AG04449 (cell line): ENCODE results near the gene FGD2.

Source experiments
- CTCF ChIA-PET: fragments of 350-600 bp; formaldehyde crosslinking; extraction: SDS; loops from one replicate; lab custom pipeline; 2021; ENCODE audit warnings: antibody characterized with exemption; lab: Yijun Ruan, JAX
- POLR2A ChIA-PET: fragments of 400-600, 350-600 bp; formaldehyde crosslinking; extraction: SDS; loops from one replicate; lab custom pipeline; 2020; ENCODE audit warnings: antibody characterized with exemption, inconsistent platforms; lab: Yijun Ruan, JAX
- DNase-seq: peaks from one replicate; pipeline ENCODE4 v3.0.0-alpha.2; 2010; ENCODE audit warnings: low read depth, low spot score
- H3K4me3 ChIP-seq: 2 replicates; pipeline ENCODE4 v1.5.1; 2011; ENCODE audit warnings: low read depth, mild to moderate bottlenecking, control low read depth, low read length
- TF ChIP-seq, protein P1 (sequence below): IDR thresholded peaks from one replicate; pipeline ENCODE4 v1.5.1; 2011; ENCODE audit warnings: mild to moderate bottlenecking, moderate library complexity, low read length, control low read depth, inconsistent platforms; ENCODE audit not compliant: insufficient read depth; ENCODE audit errors: missing control alignments

The FGD2 gene

DNA sequence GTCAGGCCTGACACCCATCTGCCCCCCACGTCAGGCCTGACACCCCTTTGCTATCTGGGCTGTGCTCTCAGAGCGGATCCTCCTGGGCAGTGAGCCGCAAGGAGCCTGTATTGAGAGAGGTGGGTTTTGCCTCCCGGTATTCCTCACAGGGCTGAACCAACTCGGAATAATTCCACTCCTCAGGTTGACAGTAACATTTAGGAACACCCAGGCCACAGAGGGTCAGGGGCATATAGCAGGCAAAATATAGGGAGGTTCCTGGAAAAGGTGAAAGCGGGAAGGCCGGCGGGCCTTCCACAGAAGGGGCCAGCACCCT lies 6.8 kb upstream of the FGD2 start:
- ChIA-PET CTCF (interaction anchor here (1.0 to 1.1 kb wide), 2 partner anchors 19 to 239 kb away, joined by 3 read pairs; no protein-coding TSS in a partner anchor), POLR2A (no interaction called here)
- no peak overlapping the region for H3K4me3 ChIP-seq
- TF ChIP-seq, protein P1, sequence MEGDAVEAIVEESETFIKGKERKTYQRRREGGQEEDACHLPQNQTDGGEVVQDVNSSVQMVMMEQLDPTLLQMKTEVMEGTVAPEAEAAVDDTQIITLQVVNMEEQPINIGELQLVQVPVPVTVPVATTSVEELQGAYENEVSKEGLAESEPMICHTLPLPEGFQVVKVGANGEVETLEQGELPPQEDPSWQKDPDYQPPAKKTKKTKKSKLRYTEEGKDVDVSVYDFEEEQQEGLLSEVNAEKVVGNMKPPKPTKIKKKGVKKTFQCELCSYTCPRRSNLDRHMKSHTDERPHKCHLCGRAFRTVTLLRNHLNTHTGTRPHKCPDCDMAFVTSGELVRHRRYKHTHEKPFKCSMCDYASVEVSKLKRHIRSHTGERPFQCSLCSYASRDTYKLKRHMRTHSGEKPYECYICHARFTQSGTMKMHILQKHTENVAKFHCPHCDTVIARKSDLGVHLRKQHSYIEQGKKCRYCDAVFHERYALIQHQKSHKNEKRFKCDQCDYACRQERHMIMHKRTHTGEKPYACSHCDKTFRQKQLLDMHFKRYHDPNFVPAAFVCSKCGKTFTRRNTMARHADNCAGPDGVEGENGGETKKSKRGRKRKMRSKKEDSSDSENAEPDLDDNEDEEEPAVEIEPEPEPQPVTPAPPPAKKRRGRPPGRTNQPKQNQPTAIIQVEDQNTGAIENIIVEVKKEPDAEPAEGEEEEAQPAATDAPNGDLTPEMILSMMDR, result no peak
- no peak for DNase-seq

DNA sequence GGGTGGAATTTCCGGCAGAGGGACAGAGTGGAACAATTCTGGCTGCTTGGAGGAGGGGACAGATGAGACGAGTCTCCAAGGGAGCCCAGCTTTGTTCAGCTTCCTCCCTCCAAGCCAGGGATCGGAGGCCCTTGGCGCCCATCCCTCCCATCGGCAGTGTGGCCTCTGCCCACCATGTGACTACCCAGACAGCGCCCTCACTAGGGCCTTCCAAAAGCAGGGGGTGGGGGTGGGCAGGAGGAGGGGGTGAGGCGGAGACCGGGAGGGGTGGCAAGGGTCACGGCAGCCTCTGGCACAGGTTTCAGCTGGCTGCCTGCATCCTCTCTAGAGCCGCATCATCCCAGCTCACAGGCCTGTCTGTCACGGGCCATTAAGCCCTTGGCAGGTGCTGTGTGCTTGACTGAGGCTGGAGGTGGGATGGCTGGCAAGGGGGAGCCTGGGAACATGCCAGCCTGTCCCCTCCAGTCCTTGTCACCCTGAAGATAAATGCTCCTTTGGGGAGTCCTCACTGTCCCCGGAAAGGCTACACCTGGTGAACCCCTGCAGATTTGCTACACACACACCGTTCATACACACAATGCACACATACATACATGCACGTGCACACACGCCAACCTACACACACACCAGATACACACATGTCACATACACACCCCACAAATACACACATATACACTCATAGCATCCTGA lies 6.2 kb upstream of the FGD2 start:
- TF ChIP-seq, protein P1, result no peak
- CTCF ChIA-PET, result interaction anchor here (1.0 to 1.2 kb wide), 3 partner anchors 18 to 240 kb away, joined by 3 to 5 read pairs (median 3); no protein-coding TSS in a partner anchor

DNA sequence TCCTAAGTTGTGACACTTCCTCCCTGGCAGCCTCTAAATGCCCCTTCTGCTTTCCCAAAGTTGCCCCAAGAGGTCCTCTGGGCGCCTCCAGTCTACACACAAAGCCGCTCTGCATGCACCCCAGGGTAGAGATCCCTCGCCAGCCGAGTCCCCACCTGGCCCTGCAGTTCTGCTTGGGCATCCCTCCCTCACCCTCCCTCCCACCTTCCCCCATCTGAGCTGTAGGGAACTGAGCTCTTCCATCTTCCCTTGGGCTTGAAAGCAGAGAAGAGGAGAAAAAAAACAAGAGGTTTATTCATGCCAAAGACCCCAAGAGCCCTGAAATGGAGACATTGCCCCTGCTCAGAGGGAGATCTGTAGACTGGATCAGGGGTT lies 5.7 kb upstream of the FGD2 start:
- TF ChIP-seq, protein P1, result no peak

More for the DNA sequence above, 6.2 kb upstream of the FGD2 start:
- H3K4me3 ChIP-seq, result no peak overlapping the region
- POLR2A ChIA-PET, result no interaction called here
- DNase-seq, result no peak

DNA sequence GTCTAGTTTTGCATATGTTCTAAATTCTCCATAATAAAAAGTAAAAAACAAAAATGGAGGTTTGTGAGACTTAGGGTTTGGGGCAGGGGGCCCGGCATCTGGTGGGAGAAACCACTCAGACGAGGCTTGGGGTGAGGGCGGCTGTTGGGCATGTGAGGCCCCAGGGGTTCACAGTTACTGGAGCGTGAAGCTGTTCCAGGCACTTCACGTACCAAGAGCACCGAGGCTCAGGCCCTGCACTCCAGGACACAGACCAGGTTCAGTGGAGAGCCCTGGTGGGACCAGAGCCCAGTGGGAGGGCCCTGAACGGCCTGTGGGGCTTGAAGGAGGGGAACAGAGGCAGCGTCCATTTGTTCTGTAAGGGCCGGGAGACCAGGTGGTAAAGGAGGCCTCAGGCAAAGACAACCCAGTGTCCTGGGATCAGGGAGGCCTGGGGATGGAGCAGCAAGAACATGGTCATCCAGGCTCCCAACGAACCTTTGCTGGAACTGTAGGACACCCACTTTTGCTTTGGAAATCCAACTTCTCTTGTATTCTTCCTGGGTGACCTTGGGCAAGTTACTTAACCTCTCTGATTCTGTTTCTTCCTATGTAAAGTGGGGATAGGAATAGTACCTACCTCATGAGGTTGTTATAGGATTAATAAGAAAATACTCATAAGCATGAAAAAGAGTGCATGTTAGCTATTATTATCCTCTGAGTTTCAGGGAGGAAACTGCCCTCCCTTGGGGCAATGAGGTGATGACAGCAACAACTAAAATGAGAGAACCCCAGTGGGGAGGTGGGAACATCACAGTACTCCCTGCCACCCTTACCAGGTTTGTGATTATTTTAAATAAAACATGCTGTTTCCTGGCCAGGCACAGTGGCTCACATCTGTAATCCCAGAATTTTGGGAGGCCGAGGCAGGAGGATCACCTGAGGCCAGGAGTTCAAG lies 1.1 kb upstream of the FGD2 start:
- POLR2A ChIA-PET, result no interaction called here

More for the DNA sequence above, 5.7 kb upstream of the FGD2 start:
- no peak for DNase-seq
- ChIA-PET CTCF (interaction anchor here (1.2 kb wide), 1 partner anchor 19 kb away, joined by 5 read pairs; no protein-coding TSS in a partner anchor), POLR2A (no interaction called here)
- H3K4me3 ChIP-seq, result no peak overlapping the region

DNA sequence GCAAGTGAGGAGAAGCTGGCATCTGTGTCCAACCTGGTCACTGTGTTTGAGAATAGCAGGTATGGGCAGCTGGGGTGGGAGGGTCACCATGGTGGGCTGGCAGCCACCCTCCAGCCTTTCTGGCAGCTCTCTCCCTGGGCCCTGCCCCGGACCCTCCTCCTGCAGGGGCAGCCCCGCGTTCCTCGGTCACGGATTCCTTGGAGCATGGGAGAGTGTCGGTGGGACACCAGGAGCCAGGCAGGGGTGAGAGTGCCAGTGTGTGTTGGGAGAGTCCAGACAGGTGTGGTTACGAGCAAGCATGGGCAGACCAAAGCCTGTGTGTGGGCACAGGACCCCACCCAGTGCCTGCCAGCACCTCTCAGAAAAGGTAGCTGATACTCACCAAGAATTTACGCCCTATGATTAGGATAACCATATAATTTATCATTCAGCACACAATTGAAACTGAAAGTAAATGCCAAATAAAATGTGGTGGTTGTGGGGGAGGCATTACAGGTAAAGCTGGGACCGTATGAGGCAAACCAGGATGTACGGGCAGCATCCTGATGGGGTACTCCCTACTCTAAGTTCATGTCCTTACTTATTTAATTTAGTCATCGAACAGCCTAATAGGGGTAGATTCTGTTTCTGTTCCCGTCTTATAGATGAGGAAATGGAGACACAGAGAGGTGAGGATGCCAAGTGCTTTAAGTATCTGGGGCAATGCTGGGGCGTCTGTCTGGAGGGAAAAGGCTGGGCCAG lies 542 bp downstream of the FGD2 start:
- H3K4me3 ChIP-seq, result no peak overlapping the region
- POLR2A ChIA-PET, result no interaction called here
- no peak for DNase-seq
- TF ChIP-seq, protein P1, result no peak
- CTCF ChIA-PET, result interaction anchor here (1.0 to 4.2 kb wide), 5 partner anchors 9 to 204 kb away, joined by 3 to 55 read pairs (median 5); no protein-coding TSS in a partner anchor

More for the DNA sequence above, 1.1 kb upstream of the FGD2 start:
- TF ChIP-seq, protein P1, result no peak
- H3K4me3 ChIP-seq, result no peak overlapping the region
- CTCF ChIA-PET, result interaction anchor here (0.7 to 4.2 kb wide), 4 partner anchors 13 to 239 kb away, joined by 3 to 55 read pairs (median 7); partner anchors contain the start of gene C6orf89
- DNase-seq, result no peak
